MCF 10A (cell line): Measurements from ENCODE around the gene MED16. TPM values are rescaled to one million over a fixed set of nuclear protein-coding genes. Genes with fewer than 3 reads are reported as not detected.

ENCODE experiments used
- BruUV-seq: library from RNA; stranded (reverse); fragments of 400-500 nt; replicated peaks from 2 replicates; lab custom pipeline; 2021; lab: Mats Ljungman, UMichigan
- CTCF ChIA-PET: fragments of 300-600 bp; sonication (Branson Sonifier 250); formaldehyde crosslinking; extraction: SDS; loops from one replicate; lab custom pipeline; 2021; ENCODE audit warnings: antibody characterized with exemption, inconsistent platforms; lab: Yijun Ruan, JAX
- POLR2A ChIA-PET: fragments of 300-600, 350-650 bp; sonication (Branson Sonifier 250); formaldehyde crosslinking; extraction: SDS; loops from one replicate; lab custom pipeline; 2020; ENCODE audit warnings: antibody characterized with exemption, inconsistent platforms; lab: Yijun Ruan, JAX
- DNase-seq: peaks from one replicate; pipeline ENCODE4 v3.0.0-alpha.2; 2018; ENCODE audit not compliant: unreplicated experiment
- H3K27ac Mint-ChIP-seq: one replicate; pipeline ENCODE4 v1.8.0; 2022; ENCODE audit warnings: mild to moderate bottlenecking, low read depth, mixed read lengths; ENCODE audit not compliant: unreplicated experiment
- H3K27me3 Mint-ChIP-seq: one replicate; pipeline ENCODE4 v1.8.0; 2022; ENCODE audit warnings: mixed read lengths; ENCODE audit not compliant: insufficient read depth, unreplicated experiment
- H3K36me3 Mint-ChIP-seq: one replicate; pipeline ENCODE4 v1.8.0; 2022; ENCODE audit warnings: mild to moderate bottlenecking, moderate library complexity, mixed read lengths; ENCODE audit not compliant: insufficient read depth, unreplicated experiment
- H3K4me1 Mint-ChIP-seq: one replicate; pipeline ENCODE4 v1.8.0; 2022; ENCODE audit warnings: mixed read lengths; ENCODE audit not compliant: insufficient read depth, unreplicated experiment
- H3K4me3 Mint-ChIP-seq: one replicate; pipeline ENCODE4 v1.8.0; 2022; ENCODE audit warnings: mild to moderate bottlenecking, moderate library complexity, mixed read lengths; ENCODE audit not compliant: unreplicated experiment
- H3K9me3 Mint-ChIP-seq: one replicate; pipeline ENCODE4 v1.8.0; 2022; ENCODE audit warnings: mixed read lengths; ENCODE audit not compliant: unreplicated experiment
- intact Hi-C: fragments of 100-400 bp; cut with micrococcal nuclease; formaldehyde crosslinking; loops from 2 replicates; pipeline ENCODE4 v1.14.1; 2022
- total RNA-seq: library from RNA; stranded (reverse); gene quantifications from 2 replicates; pipeline ENCODE4 v1.2.3, GENCODE V29; 2022
- TF ChIP-seq, protein P1 (sequence below): fragments of 200-600 bp; IDR thresholded peaks from one replicate; pipeline ENCODE4 v1.8.0; 2022; ENCODE audit warnings: antibody characterized with exemption, mild to moderate bottlenecking; ENCODE audit not compliant: unreplicated experiment

MED16 gene
- total RNA-seq, 1 experiment from 2014 or later, result 61.0 TPM

GRCh38 chr19:933553-933882 lies 40.5 kb upstream of the MED16 start:
- H3K9me3 Mint-ChIP-seq, result no peaks in the 10 kb centered on the region
- H3K27ac Mint-ChIP-seq, result no peak overlapping the region
- CTCF ChIA-PET, result no interaction called here
- peaks cover 30% of the 10 kb centered on the region for H3K36me3 Mint-ChIP-seq
- no peak for DNase-seq
- H3K4me3 Mint-ChIP-seq, result peak overlapping the region; percentile 14
- H3K27me3 Mint-ChIP-seq, result no peaks in the 10 kb centered on the region
- TF ChIP-seq, protein P1, sequence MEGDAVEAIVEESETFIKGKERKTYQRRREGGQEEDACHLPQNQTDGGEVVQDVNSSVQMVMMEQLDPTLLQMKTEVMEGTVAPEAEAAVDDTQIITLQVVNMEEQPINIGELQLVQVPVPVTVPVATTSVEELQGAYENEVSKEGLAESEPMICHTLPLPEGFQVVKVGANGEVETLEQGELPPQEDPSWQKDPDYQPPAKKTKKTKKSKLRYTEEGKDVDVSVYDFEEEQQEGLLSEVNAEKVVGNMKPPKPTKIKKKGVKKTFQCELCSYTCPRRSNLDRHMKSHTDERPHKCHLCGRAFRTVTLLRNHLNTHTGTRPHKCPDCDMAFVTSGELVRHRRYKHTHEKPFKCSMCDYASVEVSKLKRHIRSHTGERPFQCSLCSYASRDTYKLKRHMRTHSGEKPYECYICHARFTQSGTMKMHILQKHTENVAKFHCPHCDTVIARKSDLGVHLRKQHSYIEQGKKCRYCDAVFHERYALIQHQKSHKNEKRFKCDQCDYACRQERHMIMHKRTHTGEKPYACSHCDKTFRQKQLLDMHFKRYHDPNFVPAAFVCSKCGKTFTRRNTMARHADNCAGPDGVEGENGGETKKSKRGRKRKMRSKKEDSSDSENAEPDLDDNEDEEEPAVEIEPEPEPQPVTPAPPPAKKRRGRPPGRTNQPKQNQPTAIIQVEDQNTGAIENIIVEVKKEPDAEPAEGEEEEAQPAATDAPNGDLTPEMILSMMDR, result no peak
- intact Hi-C loops, result no loop called here
- peaks cover 18% of the 10 kb centered on the region for H3K4me1 Mint-ChIP-seq
- no TSS peak for BruUV-seq
- POLR2A ChIA-PET, result interaction anchor here (0.6 to 1.5 kb wide), 7 partner anchors 8 to 236 kb away, joined by 3 to 7 read pairs (median 3); partner anchors contain the start of genes MED16, R3HDM4, RNU6-9 and WDR18

DNA sequence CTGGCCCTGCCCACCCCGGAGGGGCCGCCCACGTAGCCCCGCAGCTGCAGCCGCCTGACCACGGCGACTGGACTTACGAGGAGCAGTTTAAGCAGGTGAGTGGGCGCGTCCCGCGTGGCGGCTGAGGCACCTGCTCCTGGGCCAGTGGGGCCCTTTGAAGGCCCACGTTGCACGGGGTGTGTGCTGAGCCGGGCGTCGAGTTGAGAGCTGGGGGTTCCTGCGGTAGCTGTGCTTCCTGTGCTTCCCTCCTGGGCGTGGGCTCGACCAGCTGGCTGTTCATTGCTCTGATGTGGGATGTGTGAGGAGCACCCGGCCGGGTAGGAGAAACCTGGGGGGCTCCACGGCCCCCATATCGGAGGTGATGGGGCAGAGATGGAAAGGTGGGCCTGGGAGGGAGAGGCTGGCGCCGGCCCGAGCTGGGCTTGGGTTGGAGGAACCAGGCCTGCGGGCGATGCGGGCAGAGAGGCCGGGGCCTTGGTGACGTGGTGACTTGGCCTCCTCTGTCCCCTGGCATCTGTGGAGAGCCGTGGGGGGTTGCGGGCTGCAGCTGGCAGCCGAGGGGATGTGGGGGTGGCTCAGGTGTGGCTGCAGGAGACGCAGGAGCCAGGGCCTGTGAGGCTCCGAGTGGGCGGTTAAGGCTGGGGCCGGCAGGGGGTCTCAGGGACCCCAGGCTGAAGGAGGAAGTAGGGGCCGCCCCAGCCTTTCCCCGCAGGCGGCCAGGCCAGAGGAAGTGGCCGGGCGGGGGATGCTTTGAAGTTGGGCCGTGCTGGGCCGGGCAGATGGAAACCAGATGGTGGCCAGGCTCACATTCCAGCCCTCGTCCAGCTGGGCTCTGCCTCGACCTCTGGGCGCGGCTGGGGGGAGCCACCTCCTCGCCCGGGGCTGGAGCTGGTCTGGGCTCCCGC lies 39.9 kb upstream of the MED16 start:
- no peak overlapping the region for H3K27ac Mint-ChIP-seq

DNA sequence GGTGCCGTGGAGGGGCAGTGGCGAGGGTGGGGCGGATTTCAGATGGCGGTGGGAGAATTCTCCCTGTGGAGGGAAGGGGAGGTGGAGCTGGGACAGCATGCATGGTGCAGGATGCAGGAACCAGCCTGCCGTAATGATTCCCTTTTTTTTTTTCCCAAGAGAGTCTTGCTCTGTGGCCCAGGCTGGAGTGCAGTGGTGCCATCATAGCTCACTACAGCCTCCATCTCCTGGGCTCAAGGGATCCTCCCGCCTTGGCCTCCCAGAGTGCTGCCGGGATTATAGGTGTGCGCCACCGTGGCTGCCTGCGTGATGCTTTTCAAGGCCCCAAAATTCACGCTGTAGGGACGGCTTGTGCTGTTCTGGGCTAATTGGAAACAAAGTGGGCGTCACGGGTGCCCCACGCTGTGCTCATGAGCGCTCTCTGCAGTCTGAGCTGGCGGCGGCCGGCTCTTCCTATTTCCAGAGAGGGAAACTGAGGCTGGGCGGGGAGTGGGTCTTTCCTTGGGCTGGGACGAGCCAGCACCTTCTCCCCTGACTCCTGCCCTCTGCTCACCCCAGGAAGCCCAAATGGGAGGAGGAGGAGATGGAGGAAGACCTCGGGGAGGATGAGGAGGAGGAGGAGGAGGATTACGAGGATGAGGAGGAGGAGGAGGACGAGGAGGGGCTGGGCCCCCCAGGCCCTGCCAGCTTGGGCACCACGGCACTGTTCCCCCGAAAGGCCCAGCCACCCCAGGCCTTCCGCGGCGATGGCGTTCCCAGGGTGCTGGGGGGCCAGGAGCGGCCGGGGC lies 39.1 kb upstream of the MED16 start:
- peaks cover 18% of the 10 kb centered on the region for H3K4me1 Mint-ChIP-seq
- H3K36me3 Mint-ChIP-seq, result peaks cover 23% of the 10 kb centered on the region
- no TSS peak for BruUV-seq
- no peak for DNase-seq
- H3K27ac Mint-ChIP-seq, result no peak overlapping the region
- TF ChIP-seq, protein P1, result no peak
- intact Hi-C loops, result no loop called here
- H3K9me3 Mint-ChIP-seq, result no peaks in the 10 kb centered on the region
- ChIA-PET POLR2A (interaction anchor here (0.6 to 1.2 kb wide), 3 partner anchors 8 to 131 kb away, joined by 3 read pairs; no protein-coding TSS in a partner anchor), CTCF (interaction anchor here (0.5 to 0.9 kb wide), 2 partner anchors 9 to 50 kb away, joined by 3 read pairs; no protein-coding TSS in a partner anchor)
- H3K4me3 Mint-ChIP-seq, result no peak overlapping the region
- no peaks in the 10 kb centered on the region for H3K27me3 Mint-ChIP-seq

More for the DNA sequence above, 39.9 kb upstream of the MED16 start:
- ChIA-PET POLR2A (interaction anchor here (0.8 to 1.5 kb wide), 7 partner anchors 8 to 236 kb away, joined by 3 to 7 read pairs (median 3); partner anchors contain the start of genes MED16, R3HDM4, RNU6-9 and WDR18), CTCF (no interaction called here)
- intact Hi-C loops, result no loop called here
- Mint-ChIP-seq H3K36me3 (peaks cover 30% of the 10 kb centered on the region), H3K4me1 (peaks cover 18% of the 10 kb centered on the region), H3K27me3 (no peaks in the 10 kb centered on the region), H3K4me3 (peak overlapping the region; percentile 36), H3K9me3 (no peaks in the 10 kb centered on the region)
- BruUV-seq, result no TSS peak
- peak; percentile 77 for DNase-seq
- TF ChIP-seq, protein P1, result no peak
